Central memory CD4-positive, alpha-beta T cell (primary cell): ENCODE data around the gene GJB1.
"Not testable (repeated sequence)": the region's sequence is repeated elsewhere in the genome, so short reads cannot be mapped to it uniquely, and the experiment has no call there.

ENCODE experiments used
- DNase-seq: peaks from one replicate; pipeline ENCODE4 v3.0.0; 2022

The GJB1 gene

DNA sequence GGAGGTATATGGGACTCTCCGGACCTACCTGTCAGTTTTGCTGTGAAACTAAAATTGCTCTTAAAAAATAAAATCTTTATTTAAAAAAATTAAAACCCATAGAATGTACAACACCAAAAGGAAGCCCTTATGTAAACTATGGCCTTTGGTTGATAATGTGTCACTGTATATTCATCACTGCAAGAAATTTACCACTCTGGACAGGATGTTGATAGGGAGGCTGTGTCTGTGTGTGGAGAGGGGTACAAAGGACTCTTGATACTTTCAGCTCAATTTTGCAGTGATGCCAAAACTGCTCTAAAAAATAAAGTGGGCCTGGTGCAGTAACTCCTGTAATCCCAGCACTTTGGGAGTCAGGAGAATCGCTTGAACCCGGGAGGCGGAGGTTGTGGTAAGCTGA lies 33.8 kb downstream of the GJB1 start:
- no peak for DNase-seq

DNA sequence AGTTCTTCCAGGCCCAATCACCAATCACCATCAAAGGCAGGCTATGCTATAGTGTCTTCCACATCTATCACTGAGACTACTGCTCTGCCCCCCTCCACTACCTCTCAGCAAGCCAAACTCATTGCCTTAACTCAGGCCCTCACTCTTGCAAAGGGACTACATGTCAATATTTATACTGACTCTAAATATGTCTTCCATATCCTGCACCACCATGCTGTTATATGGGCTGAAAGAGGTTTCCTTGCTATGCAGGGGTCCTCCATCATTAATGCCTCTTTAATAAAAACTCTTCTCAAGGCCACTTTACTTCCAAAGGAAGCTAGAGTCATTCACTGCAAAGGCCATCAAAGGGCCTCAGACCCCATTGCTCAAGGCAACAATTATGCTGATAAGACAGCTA lies 45.6 kb downstream of the GJB1 start:
- not testable (repeated sequence) for DNase-seq

GRCh38 chrX:71269801-71270395 lies 46.9 kb downstream of the GJB1 start:
- DNase-seq: no peak

GRCh38 chrX:71272313-71272712 lies 49.3 kb downstream of the GJB1 start:
- not testable (repeated sequence) for DNase-seq
